ENCODE measurements around the gene ZNF652. TPM values are rescaled to one million over a fixed set of nuclear protein-coding genes. Genes with fewer than 3 reads are reported as not detected.

ZNF652 gene
- total RNA-seq, 4 donors from 2014 or later = 56.0 to 124 (median 92.2) TPM

DNA sequence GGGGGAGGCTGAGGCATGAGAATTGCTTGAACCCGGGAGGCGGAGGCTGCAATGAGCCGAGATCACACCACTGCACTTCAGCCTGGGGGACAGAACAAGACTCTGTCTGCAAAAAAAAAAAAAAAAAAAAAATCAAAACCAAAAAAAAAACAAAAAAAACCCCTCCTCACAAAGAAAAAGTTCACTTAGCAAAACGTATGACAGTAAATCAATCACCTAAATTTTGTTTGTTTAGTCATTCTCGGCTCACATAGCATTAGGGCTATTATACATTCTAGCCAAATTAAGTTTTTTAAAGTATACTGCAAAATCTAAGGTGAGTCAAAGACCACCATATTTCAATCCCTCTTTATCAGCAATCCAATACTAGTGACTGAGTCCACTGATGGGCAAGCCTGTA lies 5.7 kb downstream of the ZNF652 start:
- peaks cover 3 to 93% (median 18%) of the 10 kb centered on the region in 3 donors for H3K4me1 ChIP-seq
- no peak overlapping the region for H3K4me3 ChIP-seq
- 68 to 85% methylated on average over 2 to 4 of the region's 5 CpGs for WGBS, 2 donors (ENCODE audit: low coverage in 1 of 2)
- no peak overlapping the region for H3K27ac ChIP-seq
- H3K36me3 ChIP-seq = no peaks in the 10 kb centered on the region
- ATAC-seq = no peak
- H3K9me3 ChIP-seq = no peaks in the 10 kb centered on the region
- TF ChIP-seq, protein P1, sequence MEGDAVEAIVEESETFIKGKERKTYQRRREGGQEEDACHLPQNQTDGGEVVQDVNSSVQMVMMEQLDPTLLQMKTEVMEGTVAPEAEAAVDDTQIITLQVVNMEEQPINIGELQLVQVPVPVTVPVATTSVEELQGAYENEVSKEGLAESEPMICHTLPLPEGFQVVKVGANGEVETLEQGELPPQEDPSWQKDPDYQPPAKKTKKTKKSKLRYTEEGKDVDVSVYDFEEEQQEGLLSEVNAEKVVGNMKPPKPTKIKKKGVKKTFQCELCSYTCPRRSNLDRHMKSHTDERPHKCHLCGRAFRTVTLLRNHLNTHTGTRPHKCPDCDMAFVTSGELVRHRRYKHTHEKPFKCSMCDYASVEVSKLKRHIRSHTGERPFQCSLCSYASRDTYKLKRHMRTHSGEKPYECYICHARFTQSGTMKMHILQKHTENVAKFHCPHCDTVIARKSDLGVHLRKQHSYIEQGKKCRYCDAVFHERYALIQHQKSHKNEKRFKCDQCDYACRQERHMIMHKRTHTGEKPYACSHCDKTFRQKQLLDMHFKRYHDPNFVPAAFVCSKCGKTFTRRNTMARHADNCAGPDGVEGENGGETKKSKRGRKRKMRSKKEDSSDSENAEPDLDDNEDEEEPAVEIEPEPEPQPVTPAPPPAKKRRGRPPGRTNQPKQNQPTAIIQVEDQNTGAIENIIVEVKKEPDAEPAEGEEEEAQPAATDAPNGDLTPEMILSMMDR (IDR thresholded peaks at IDR 0.05) = no peak
- TF ChIP-seq POLR2AphosphoS5 (IDR thresholded peaks at IDR 0.05) (no peak), EP300 (IDR thresholded peaks at IDR 0.05) (no peak), POLR2A (IDR thresholded peaks at IDR 0.05) (no peak)
- no peaks in the 10 kb centered on the region for H3K27me3 ChIP-seq

DNA sequence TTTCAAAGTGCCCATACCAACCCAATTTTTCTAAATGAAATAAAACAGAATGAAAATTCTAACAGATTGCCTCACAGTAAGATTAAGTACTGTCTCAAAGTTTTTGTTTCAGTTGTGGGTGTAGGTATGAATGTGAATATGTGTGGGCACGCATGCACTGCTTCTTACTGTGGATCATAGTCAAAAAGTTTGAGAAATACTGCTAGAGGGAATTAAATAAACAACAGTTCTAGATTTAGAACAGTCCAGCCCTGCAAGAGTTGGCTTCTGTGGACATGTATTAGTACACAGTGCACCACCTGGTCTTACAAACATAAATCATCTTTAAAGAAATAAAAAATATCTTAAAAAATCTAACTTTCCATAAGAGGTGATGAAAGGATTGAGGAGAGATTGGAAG lies 8.4 kb downstream of the ZNF652 start:
- no peak overlapping the region for H3K4me3 ChIP-seq
- H3K36me3 ChIP-seq = peaks cover 0 to 5% of the 10 kb centered on the region in 2 donors
- ATAC-seq = peak; percentile 65
- peak; percentile 26 for TF ChIP-seq POLR2AphosphoS5 (IDR thresholded peaks at IDR 0.05)
- TF ChIP-seq EP300 (IDR thresholded peaks at IDR 0.05) = no peak
- WGBS, 2 donors (ENCODE audit: low coverage in 1 of 2) = 0% methylated on average over 1 of the region's 1 CpG; no CpG with 5 or more reads in 1 of the 2 donors
- H3K4me1 ChIP-seq = peaks cover 3 to 77% (median 11%) of the 10 kb centered on the region in 3 donors
- no peaks in the 10 kb centered on the region for H3K9me3 ChIP-seq
- H3K27me3 ChIP-seq = no peaks in the 10 kb centered on the region
- peak overlapping the region in 3 of 4 donors; percentile 14 to 64 (median 38) for H3K27ac ChIP-seq

- H3K27ac ChIP-seq = peak overlapping the region in 2 of 4 donors; percentile 38 to 64
- peaks cover 3 to 69% (median 5%) of the 10 kb centered on the region in 3 donors for H3K4me1 ChIP-seq
- no peaks in the 10 kb centered on the region for H3K27me3 ChIP-seq
- no peak for TF ChIP-seq EP300 (IDR thresholded peaks at IDR 0.05)
- TF ChIP-seq POLR2A (IDR thresholded peaks at IDR 0.05) = no peak
- TF ChIP-seq, protein P1 (IDR thresholded peaks at IDR 0.05) = no peak
- no peak for TF ChIP-seq POLR2AphosphoS5 (IDR thresholded peaks at IDR 0.05)
- no peak for ATAC-seq
- 92 to 97% methylated on average over 6 of the region's 6 CpGs for WGBS, 2 donors (ENCODE audit: low coverage in 1 of 2)
- peaks cover 0 to 5% of the 10 kb centered on the region in 2 donors for H3K36me3 ChIP-seq
- no peak overlapping the region for H3K4me3 ChIP-seq
- H3K9me3 ChIP-seq = no peaks in the 10 kb centered on the region
Observed at GRCh38 chr17:49352587-49353154, 9.4 kb downstream of the ZNF652 start.

DNA sequence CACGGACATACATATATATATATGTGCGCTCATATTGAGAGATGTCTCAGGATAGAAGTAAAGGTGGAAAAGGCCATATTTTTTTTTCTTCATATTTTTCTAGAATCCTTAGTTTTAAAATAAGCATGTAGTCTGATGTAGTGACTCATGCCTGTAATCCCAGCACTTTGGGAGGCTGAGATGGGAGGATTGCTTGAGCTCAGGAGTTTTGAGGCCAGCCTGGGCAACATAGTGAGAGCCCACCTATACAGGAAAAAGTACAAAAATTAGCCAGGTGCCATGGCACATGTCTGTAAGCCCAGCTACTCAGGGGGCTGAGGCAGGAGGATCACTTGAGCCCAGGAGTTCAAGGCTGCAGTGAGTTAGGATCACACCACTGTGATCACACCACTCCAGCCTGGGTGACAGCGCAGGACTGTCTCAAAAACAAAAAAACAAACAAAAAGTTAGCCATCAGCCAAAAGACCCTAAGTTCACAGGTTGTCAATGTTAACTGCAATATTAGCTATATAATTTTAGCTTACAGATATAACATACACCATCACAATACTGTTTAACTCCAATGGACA lies 10.4 kb downstream of the ZNF652 start:
- ATAC-seq = no peak
- no peak overlapping the region for H3K4me3 ChIP-seq
- peaks cover 0 to 5% of the 10 kb centered on the region in 2 donors for H3K36me3 ChIP-seq
- TF ChIP-seq POLR2A (IDR thresholded peaks at IDR 0.05) = no peak
- no peak for TF ChIP-seq EP300 (IDR thresholded peaks at IDR 0.05)
- TF ChIP-seq, protein P1 (IDR thresholded peaks at IDR 0.05) = no peak
- no peak for TF ChIP-seq POLR2AphosphoS5 (IDR thresholded peaks at IDR 0.05)
- 91 to 98% methylated on average over 3 of the region's 3 CpGs for WGBS, 2 donors (ENCODE audit: low coverage in 1 of 2)
- no peaks in the 10 kb centered on the region for H3K27me3 ChIP-seq
- no peaks in the 10 kb centered on the region for H3K9me3 ChIP-seq
- peaks cover 3 to 66% (median 5%) of the 10 kb centered on the region in 3 donors for H3K4me1 ChIP-seq
- H3K27ac ChIP-seq = no peak overlapping the region

- TF ChIP-seq, protein P1 (IDR thresholded peaks at IDR 0.05) = no peak
- TF ChIP-seq POLR2AphosphoS5 (IDR thresholded peaks at IDR 0.05) (no peak), POLR2A (IDR thresholded peaks at IDR 0.05) (no peak), EP300 (IDR thresholded peaks at IDR 0.05) (no peak)
- no peak overlapping the region for H3K4me3 ChIP-seq
- peaks cover 0 to 5% of the 10 kb centered on the region in 2 donors for H3K36me3 ChIP-seq
- peaks cover 3 to 47% (median 5%) of the 10 kb centered on the region in 3 donors for H3K4me1 ChIP-seq
- H3K27ac ChIP-seq = no peak overlapping the region
- H3K27me3 ChIP-seq = no peaks in the 10 kb centered on the region
- no peak for ATAC-seq
- no peaks in the 10 kb centered on the region for H3K9me3 ChIP-seq
Observed at GRCh38 chr17:49349541-49349940, 12.5 kb downstream of the ZNF652 start.
